ENCODE data around the gene TRIM71.

- TF ChIP-seq POLR2A (IDR thresholded peaks at IDR 0.05; ENCODE audit: low read length) (no peak), GATA1 (IDR thresholded peaks at IDR 0.05; ENCODE audit: low read depth, low read length) (no peak)
Measured at GRCh38 chr3:32873531-32874130, 55.8 kb downstream of the TRIM71 start.
